Measurements from ENCODE around the gene HOXC4. TPM values are rescaled to one million over a fixed set of nuclear protein-coding genes. Genes with fewer than 3 reads are reported as not detected.

HOXC4 gene
- total RNA-seq = not detected in 2 replicates

DNA sequence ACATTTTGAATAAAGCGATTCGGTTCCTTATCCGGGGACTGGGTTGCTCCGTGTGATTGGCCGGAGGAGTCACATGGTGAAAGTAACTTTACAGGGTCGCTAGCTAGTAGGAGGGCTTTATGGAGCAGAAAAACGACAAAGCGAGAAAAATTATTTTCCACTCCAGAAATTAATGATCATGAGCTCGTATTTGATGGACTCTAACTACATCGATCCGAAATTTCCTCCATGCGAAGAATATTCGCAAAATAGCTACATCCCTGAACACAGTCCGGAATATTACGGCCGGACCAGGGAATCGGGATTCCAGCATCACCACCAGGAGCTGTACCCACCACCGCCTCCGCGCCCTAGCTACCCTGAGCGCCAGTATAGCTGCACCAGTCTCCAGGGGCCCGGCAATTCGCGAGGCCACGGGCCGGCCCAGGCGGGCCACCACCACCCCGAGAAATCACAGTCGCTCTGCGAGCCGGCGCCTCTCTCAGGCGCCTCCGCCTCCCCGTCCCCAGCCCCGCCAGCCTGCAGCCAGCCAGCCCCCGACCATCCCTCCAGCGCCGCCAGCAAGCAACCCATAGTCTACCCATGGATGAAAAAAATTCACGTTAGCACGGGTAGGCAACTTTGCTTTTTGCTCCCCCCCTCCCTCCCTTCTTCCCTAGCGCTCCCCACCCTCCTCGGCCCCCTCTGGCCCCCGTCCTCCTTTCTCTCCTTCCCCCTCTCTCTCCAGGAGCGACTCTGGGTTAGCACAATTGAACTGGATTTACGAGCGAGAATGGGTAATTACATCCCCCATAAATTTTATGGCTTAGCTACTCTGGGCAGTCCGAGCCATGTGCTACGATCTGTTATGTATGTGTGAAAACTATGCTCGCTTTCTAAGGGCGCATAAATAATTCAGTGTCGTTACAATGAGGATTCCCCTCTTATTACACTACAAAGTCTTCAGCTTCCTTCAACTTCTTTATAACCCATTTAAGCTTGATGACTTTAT lies at the start of gene HOXC4:
Gene HOXC4 (plus strand): TSS at position 85 of the 991 bp plus-strand sequence. CDS start 88 bp downstream, at position 173.

DNA sequence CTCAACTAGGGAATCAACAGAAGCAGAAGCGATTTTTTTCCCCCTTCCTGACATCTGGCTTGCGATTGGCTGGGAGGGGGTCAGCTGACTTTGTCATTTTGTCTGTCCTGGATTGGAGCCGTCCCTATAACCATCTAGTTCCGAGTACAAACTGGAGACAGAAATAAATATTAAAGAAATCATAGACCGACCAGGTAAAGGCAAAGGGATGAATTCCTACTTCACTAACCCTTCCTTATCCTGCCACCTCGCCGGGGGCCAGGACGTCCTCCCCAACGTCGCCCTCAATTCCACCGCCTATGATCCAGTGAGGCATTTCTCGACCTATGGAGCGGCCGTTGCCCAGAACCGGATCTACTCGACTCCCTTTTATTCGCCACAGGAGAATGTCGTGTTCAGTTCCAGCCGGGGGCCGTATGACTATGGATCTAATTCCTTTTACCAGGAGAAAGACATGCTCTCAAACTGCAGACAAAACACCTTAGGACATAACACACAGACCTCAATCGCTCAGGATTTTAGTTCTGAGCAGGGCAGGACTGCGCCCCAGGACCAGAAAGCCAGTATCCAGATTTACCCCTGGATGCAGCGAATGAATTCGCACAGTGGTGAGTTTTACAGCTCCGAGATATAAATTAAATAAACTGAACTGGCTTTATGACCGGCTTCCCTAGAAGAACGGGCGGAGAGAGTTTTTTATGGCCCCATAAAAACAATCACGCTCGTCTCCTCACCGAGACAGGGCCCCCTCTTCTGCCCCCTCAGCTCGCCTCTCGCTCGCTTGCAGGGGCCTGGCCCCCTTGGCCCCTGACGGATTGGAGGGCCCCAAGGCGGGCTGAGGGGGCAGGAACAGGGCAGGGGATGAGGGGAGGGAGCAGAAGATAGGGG lies 25.1 kb upstream of the HOXC4 start, which contains the start of gene HOXC6:
Gene HOXC6 (plus strand): TSS at position 127 of the 888 bp plus-strand sequence. CDS start 82 bp downstream, at position 209.

DNA sequence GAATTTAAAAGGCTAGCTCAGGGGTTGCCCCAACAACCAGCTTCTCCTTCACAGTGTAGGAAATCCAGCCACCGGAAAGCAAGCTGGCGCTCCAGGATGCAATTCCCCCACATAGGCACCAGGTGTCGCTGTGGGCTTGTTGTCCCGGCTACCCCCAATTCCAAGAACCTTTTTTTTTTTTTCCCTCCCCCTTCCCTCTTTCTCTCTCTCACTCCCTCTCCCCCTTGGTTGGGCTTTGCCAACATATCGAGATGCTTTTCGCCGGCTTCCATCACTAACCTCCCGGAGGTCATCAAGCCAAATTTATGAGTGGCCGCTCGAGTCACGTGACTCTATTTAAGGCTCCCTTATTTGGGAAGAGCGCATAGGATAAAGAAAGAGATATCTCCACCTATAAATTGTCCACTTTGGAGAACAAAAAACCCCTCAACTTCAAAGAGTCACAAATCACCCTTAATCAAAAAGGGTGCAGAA lies 21.0 kb upstream of the HOXC4 start, which contains the start of gene HOXC5:
Gene HOXC5 (plus strand): TSS at position 424 of the 474 bp plus-strand sequence. CDS start 73 bp downstream, outside the sequence.

Other genes starting within 250 kb of the HOXC4 start
- gene HOXC13, start 115.0 kb upstream of the HOXC4 start, total RNA-seq = not detected in 2 replicates
- not detected in 2 replicates for gene HOXC12, start 98.9 kb upstream of the HOXC4 start, total RNA-seq
- gene HOXC11, start 80.7 kb upstream of the HOXC4 start, total RNA-seq = not detected in 2 replicates
- gene HOTAIR, start 78.9 kb upstream of the HOXC4 start, total RNA-seq = not detected in 2 replicates
- not detected in 2 replicates for gene HOXC10, start 68.7 kb upstream of the HOXC4 start, total RNA-seq
- gene HOXC9, start 53.7 kb upstream of the HOXC4 start, total RNA-seq = not detected in 2 replicates
- not detected in 2 replicates for gene HOXC8, start 44.9 kb upstream of the HOXC4 start, total RNA-seq
- gene HOXC6, start 25.4 kb upstream of the HOXC4 start, total RNA-seq = not detected in 2 replicates
- not detected in 2 replicates for gene HOXC5, start 20.8 kb upstream of the HOXC4 start, total RNA-seq
- gene SMUG1, start 135.2 kb downstream of the HOXC4 start, total RNA-seq = 28.0 and 42.6 TPM in 2 replicates
- 38.4 and 40.4 TPM in 2 replicates for gene CBX5, start 226.3 kb downstream of the HOXC4 start, total RNA-seq
- 494 and 584 TPM in 2 replicates for gene HNRNPA1, start 226.9 kb downstream of the HOXC4 start, total RNA-seq
- gene NFE2, start 247.2 kb downstream of the HOXC4 start, total RNA-seq = not detected in 2 replicates

Data from mammary microvascular endothelial cell (primary cell).